GM10266 (cell line): Measurements from ENCODE around the gene ZDHHC16.

Experiments used
- DNase-seq: peaks from one replicate; pipeline ENCODE4 v3.0.0; 2012; ENCODE audit errors: extremely low spot score
- CTCF ChIP-seq: IDR thresholded peaks from 2 replicates; pipeline ENCODE4 v1.5.1; 2012; ENCODE audit warnings: mild to moderate bottlenecking, low read depth; ENCODE audit not compliant: control insufficient read depth, insufficient read depth; ENCODE audit errors: missing control alignments

The ZDHHC16 gene

DNA sequence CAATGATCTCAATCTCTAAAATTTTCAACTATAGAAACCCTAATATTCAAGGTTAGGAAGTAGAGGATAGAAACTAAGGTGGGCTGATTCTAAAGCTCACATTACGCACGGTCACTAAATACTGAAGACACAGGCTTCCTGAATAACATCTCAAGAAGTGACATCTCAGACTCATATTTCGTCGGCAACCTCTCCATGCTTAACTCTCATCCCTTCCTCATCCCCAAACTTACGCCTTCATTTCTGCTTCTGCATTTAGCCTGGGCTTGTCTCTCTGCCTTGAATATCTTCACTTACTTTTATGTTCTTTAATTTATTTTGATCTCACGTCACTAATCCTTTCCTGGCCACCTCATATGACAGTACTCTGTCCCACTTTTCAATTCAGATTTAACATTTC, 10.8 kb upstream of the ZDHHC16 start:
- no peak for DNase-seq
- no peak for TF ChIP-seq CTCF

GRCh38 chr10:97442277-97442676, 3.7 kb upstream of the ZDHHC16 start:
- no peak for TF ChIP-seq CTCF
- DNase-seq, result no peak

DNA sequence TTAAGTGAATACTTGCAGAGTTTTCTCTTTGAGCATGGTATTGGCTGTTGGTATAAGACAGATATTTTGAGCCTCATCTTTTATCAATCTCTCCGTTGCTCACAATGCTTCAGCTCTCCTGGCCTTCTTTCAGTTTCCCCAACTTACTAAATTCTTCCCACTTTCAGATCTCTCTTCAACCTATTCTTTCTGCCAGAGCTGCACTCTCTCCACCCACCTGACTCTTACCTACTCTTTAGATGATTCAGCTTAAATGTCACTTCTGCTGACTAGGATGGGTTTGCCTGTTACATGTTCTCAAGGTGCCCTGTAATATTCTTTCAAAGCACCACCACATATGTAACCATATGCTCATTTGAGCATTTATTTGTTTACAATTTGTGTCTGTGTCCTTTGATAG, 1.8 kb upstream of the ZDHHC16 start:
- no peak for DNase-seq
- TF ChIP-seq CTCF, result no peak

GRCh38 chr10:97445357-97445721, 636 bp upstream of the ZDHHC16 start:
- no peak for TF ChIP-seq CTCF
- DNase-seq, result no peak

DNA sequence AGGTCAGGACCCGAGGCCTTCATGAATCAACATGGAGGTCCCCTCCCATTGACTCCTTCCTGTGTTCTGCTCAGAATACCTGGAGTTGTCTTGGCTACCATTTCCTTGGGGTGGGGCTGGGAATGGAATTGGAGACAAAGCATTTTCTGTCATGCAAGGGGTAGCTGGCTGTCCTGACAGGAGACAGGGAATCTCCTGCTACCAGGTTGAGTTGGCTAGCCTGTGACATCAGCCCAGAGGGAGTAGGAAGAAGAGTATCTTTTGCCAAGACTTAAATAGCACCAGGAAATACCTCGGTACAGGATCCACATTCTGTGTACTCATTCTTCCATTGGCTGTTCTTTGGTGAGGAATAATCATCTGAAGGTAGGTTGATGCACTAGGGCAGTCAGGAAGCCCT, 4.9 kb downstream of the ZDHHC16 start:
- TF ChIP-seq CTCF, result no peak
- no peak for DNase-seq

- TF ChIP-seq CTCF, result no peak
- no peak for DNase-seq
Measured at GRCh38 chr10:97451605-97452004, 5.6 kb downstream of the ZDHHC16 start.

- no peak for TF ChIP-seq CTCF
Measured at GRCh38 chr10:97452352-97452751, 6.4 kb downstream of the ZDHHC16 start.

More at GRCh38 chr10:97452352-97452751, 6.4 kb downstream of the ZDHHC16 start:
- no peak for DNase-seq
